Spleen (tissue), 11 donors: ENCODE measurements around the gene PLEKHA7. TPM values are rescaled to one million over a fixed set of nuclear protein-coding genes. Genes with fewer than 3 reads are reported as not detected.
"Not testable (repeated sequence)": the region's sequence is repeated elsewhere in the genome, so short reads cannot be mapped to it uniquely, and the experiment has no call there.

ENCODE experiments used
- DNase-seq: peaks from one replicate; pipeline ENCODE4 v3.0.0-alpha.2; 2020
- H3K27ac ChIP-seq, 8 donors: fragments of 200-600 bp; sonication (generic) in 7 of 8; 1 replicate in 4 of 8; 2 replicates in 4 of 8; pipeline versions ENCODE4 v1.5.0 to v1.8.0; 2016 to 2021; ENCODE audit warnings: inconsistent platforms in 4 of 8, mild to moderate bottlenecking in 4 of 8, moderate library complexity in 1 of 8
- H3K27me3 ChIP-seq, 7 donors: fragments of 200-600 bp; sonication (generic) in 6 of 7; replicated peaks in 1 of 7; 1 replicate in 4 of 7; 2 replicates in 3 of 7; pipeline versions ENCODE4 v1.5.0 to v1.8.0; 2016 to 2021; ENCODE audit warnings: inconsistent platforms in 3 of 7, mild to moderate bottlenecking in 1 of 7
- H3K36me3 ChIP-seq, 6 donors: fragments of 200-600 bp; sonication (generic) in 5 of 6; 1 replicate in 4 of 6; 2 replicates in 2 of 6; pipeline versions ENCODE4 v1.5.0 to v1.8.0; 2016 to 2021; ENCODE audit warnings: inconsistent platforms in 2 of 6
- H3K4me1 ChIP-seq, 6 donors: fragments of 200-600 bp; sonication (generic) in 5 of 6; 1 replicate in 3 of 6; 2 replicates in 3 of 6; pipeline versions ENCODE4 v1.5.0 to v1.8.0; 2016 to 2021; ENCODE audit warnings: inconsistent platforms in 3 of 6
- H3K4me3 ChIP-seq, 8 donors: fragments of 200-600 bp; sonication (generic) in 7 of 8; 1 replicate in 4 of 8; 2 replicates in 4 of 8; pipeline versions ENCODE4 v1.5.0 to v1.8.0; 2016 to 2021; ENCODE audit warnings: inconsistent platforms in 4 of 8, mild to moderate bottlenecking in 4 of 8, moderate library complexity in 2 of 8
- H3K9me3 ChIP-seq, 8 donors: fragments of 200-600 bp; sonication (generic) in 7 of 8; 1 replicate in 4 of 8; 2 replicates in 4 of 8; pipeline versions ENCODE4 v1.5.0 to v1.8.0; 2016 to 2021; ENCODE audit warnings: inconsistent platforms in 4 of 8
- POLR2A ChIP-seq, 3 donors: fragments of 450-650 bp; IDR thresholded peaks; one replicate each; pipeline ENCODE4 v1.5.1; 2017; ENCODE audit warnings: antibody characterized with exemption in 3 of 3, mild to moderate bottlenecking in 1 of 3
- POLR2AphosphoS5 ChIP-seq, 3 donors: sonication (generic); formaldehyde crosslinking; IDR thresholded peaks; one replicate each; pipeline ENCODE4 v1.5.1; 2017; ENCODE audit warnings: antibody characterized with exemption in 3 of 3
- WGBS, 5 donors: extraction: QIAGEN DNeasy Blood & Tissue Kit in 3 of 5; methylation state at CpG; one replicate each; pipeline versions ENCODE4 v1.1.5 to v1.1.7; 2013 to 2018; 5-methylcytosine and 5-hydroxymethylcytosine counted together
- intact Hi-C: fragments of 100-400 bp; cut with DNase I; formaldehyde crosslinking; loops from one replicate; pipeline ENCODE4 v1.15.0; 2023; ENCODE audit warnings: low total_unique reads
- polyA plus RNA-seq, 3 donors: library from polyadenylated mRNA; stranded (reverse); fragments of 200-250 nt; gene quantifications; one replicate each; pipeline ENCODE4 v1.2.1, GENCODE V29; 2013
- total RNA-seq, 7 donors: library from RNA; depleted of rRNA in 3 of 7; stranded (reverse); fragments of >200 nt in 3 of 7; fragmentation: NEBNext Ultra II Directional in 4 of 7; extraction: Animal tissue kit (Norgen Biotek cat#: 25700) in 4 of 7; gene quantifications; one replicate each; pipeline versions ENCODE4 v1.1.0 to v1.2.1, GENCODE V29; 2016 to 2021
- TF ChIP-seq, protein P1 (sequence below), 11 experiments: fragments of 200-600 bp in 7 of 11; fragments of 450-650 bp in 4 of 11; sonication (generic) in 4 of 11; IDR thresholded peaks in 8 of 11; conservative IDR thresholded peaks in 3 of 11; 1 replicate in 7 of 11; 2 replicates in 4 of 11; pipeline versions ENCODE4 v1.4.0 to v1.8.0; 2016 to 2021; ENCODE audit warnings: antibody characterized with exemption in 11 of 11, inconsistent platforms in 4 of 11, mild to moderate bottlenecking in 1 of 11
- donor health status: healthy with polysubstance abuse.
- donor health status: DM: no; HTN: no; CAD: no; lungs with moderate emphysema.
- donor health status: DM: no; HTN: no; CAD: no.
- donor health status: Bipolar disorder and iron deficiency.
- donor health status: healthy.
- donor health status: DM: no; HTN: no; CAD: no.
- donor health status: DM: yes; HTN: yes; CAD: no.

The PLEKHA7 gene
- total and polyA plus RNA-seq, 10 donors: 1.8 to 12.8 (median 5.8) TPM

DNA sequence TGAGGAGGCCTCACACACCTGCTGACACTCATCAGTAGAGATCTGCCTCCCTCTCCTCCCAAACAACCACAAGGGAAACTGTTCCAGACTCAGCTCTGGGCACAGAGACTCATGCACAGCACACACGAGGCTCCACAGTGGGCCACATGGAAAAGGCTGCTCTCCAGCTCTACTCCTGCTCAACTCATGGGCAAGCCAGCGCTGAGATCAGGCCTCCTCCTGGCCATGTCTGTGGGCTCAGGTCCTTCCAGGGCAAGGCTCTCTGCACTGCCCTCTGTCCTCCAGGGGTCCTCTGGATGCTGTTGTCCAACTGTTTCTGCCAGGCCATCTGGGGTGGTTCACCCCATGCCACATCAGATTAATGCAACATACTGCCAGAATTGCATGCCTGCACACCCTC, 46.0 kb downstream of the PLEKHA7 start:
- Histone ChIP-seq H3K4me1 (no peaks in the 10 kb centered on the region), H3K9me3 (no peaks in the 10 kb centered on the region), H3K27ac (no peak overlapping the region), H3K27me3 (no peaks in the 10 kb centered on the region), H3K36me3 (no peaks in the 10 kb centered on the region), H3K4me3 (no peak overlapping the region)
- DNase-seq: no peak
- intact Hi-C loops: no loop called here
- 76 to 100% (median 85%) methylated on average over 1 to 2 of the region's 2 CpGs for WGBS, 5 donors
- TF ChIP-seq POLR2AphosphoS5 (IDR thresholded peaks at IDR 0.05): no peak
- TF ChIP-seq, protein P1, sequence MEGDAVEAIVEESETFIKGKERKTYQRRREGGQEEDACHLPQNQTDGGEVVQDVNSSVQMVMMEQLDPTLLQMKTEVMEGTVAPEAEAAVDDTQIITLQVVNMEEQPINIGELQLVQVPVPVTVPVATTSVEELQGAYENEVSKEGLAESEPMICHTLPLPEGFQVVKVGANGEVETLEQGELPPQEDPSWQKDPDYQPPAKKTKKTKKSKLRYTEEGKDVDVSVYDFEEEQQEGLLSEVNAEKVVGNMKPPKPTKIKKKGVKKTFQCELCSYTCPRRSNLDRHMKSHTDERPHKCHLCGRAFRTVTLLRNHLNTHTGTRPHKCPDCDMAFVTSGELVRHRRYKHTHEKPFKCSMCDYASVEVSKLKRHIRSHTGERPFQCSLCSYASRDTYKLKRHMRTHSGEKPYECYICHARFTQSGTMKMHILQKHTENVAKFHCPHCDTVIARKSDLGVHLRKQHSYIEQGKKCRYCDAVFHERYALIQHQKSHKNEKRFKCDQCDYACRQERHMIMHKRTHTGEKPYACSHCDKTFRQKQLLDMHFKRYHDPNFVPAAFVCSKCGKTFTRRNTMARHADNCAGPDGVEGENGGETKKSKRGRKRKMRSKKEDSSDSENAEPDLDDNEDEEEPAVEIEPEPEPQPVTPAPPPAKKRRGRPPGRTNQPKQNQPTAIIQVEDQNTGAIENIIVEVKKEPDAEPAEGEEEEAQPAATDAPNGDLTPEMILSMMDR (IDR thresholded peaks at IDR 0.05 in 8 of 11, conservative IDR thresholded peaks at IDR 0.05 in 3 of 11): no peak
- TF ChIP-seq POLR2A (IDR thresholded peaks at IDR 0.05): no peak

DNA sequence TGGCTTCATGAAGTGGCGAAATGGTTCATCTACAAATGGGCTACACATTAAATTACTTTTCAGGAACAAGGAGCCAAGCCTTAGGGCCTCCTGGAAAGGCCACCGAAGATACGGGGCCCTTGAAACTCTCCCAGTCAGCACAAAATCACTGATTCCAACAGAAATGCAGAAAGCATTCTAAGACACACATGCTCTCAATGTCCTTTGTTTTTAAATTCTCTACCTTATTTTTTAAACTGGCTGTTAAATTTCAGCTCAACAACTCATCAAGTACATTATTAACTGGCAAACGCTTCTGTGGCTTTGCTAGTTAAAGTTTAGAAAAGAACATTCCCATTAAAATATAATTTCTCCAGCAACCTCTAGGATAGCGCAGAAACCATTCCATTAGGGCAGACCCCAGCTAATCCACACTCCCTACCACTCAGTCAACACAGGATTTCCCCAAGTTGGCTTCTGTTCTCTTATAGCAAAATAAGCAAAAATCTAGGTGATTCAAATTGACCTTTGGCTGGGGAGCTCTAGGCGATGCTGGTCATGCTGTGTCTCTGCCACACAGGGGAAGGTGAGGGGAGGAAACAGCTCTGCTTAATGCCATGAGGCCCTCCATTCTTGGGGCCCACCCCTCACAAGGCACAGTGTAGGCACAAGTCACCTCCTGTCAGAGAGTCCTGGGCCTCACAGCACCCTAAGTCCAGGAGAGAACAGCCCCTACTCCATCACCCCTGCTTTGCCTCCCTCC, 47.1 kb downstream of the PLEKHA7 start:
- Histone ChIP-seq H3K4me1 (no peaks in the 10 kb centered on the region), H3K36me3 (no peaks in the 10 kb centered on the region), H3K9me3 (no peaks in the 10 kb centered on the region), H3K27me3 (no peaks in the 10 kb centered on the region), H3K27ac (no peak overlapping the region), H3K4me3 (no peak overlapping the region)
- 85 to 95% (median 91%) methylated on average over 6 of the region's 6 CpGs for WGBS, 5 donors
- no peak for TF ChIP-seq POLR2AphosphoS5 (IDR thresholded peaks at IDR 0.05)
- no peak for TF ChIP-seq POLR2A (IDR thresholded peaks at IDR 0.05)
- TF ChIP-seq, protein P1 (IDR thresholded peaks at IDR 0.05 in 8 of 11, conservative IDR thresholded peaks at IDR 0.05 in 3 of 11): no peak
- no peak for DNase-seq
- intact Hi-C loops: no loop called here

DNA sequence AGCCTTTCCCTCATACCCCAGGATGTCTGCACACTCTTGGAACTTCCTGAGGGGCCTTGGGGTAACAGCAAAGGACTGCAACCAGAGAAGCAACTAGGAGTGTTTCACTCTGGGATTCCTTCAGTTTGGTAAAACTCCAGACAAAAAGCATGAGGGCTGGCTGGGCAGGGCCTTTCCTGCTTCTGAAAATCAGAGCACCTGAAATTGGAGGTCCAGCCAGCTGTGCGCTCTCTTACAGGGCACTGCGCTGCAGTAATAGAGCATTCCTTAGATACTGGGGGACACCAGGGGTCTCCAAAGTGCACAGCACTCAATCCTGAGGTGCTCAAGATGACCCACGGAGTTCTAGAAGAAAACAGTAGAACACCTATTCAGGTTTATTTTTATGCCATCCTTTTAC, 49.7 kb downstream of the PLEKHA7 start:
- DNase-seq: peak; percentile 30
- H3K9me3 ChIP-seq: no peaks in the 10 kb centered on the region
- no peak overlapping the region for H3K4me3 ChIP-seq
- intact Hi-C loops: no loop called here
- H3K27ac ChIP-seq: no peak overlapping the region
- 94 to 100% (median 98%) methylated on average over 3 of the region's 3 CpGs for WGBS, 5 donors
- TF ChIP-seq, protein P1 (IDR thresholded peaks at IDR 0.05 in 8 of 11, conservative IDR thresholded peaks at IDR 0.05 in 3 of 11): no peak
- no peaks in the 10 kb centered on the region for H3K36me3 ChIP-seq
- no peaks in the 10 kb centered on the region for H3K27me3 ChIP-seq
- no peaks in the 10 kb centered on the region for H3K4me1 ChIP-seq

DNA sequence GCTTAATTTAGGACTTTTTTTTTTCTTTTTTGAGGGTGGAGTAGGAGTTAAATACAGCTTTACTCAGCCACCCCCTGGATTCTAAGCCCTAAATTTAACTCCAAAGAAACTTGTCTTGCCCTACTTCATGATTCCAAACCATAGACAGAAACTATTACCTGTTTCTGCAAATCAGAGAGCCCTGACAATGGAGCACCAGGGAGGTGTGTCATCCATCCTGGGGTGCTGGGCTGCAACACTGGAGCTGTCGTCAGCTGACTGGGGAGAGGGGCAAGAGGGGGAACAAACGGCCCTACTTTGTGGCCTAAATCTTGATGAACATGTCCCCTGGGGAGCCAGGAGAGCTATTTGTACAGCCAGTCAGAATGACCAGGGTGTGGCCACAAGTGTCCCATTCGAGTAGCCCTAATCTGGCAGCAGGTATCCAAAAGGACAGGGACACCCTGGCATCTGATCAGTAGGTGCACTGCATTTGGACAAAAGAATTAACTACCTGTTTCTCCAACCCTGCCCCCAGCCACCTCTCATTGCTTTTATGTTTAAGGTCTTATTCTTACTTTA, 50.8 kb downstream of the PLEKHA7 start:
- WGBS, 5 donors: 69 to 85% (median 84%) methylated on average over 3 of the region's 3 CpGs
- no peaks in the 10 kb centered on the region for H3K4me1 ChIP-seq
- intact Hi-C loops: no loop called here
- no peak overlapping the region for H3K27ac ChIP-seq
- no peak for DNase-seq
- no peak for TF ChIP-seq POLR2AphosphoS5 (IDR thresholded peaks at IDR 0.05)
- TF ChIP-seq, protein P1 (IDR thresholded peaks at IDR 0.05 in 8 of 11, conservative IDR thresholded peaks at IDR 0.05 in 3 of 11): no peak
- TF ChIP-seq POLR2A (IDR thresholded peaks at IDR 0.05): no peak
- no peaks in the 10 kb centered on the region for H3K36me3 ChIP-seq
- H3K4me3 ChIP-seq: no peak overlapping the region
- H3K27me3 ChIP-seq: no peaks in the 10 kb centered on the region
- no peaks in the 10 kb centered on the region for H3K9me3 ChIP-seq

DNA sequence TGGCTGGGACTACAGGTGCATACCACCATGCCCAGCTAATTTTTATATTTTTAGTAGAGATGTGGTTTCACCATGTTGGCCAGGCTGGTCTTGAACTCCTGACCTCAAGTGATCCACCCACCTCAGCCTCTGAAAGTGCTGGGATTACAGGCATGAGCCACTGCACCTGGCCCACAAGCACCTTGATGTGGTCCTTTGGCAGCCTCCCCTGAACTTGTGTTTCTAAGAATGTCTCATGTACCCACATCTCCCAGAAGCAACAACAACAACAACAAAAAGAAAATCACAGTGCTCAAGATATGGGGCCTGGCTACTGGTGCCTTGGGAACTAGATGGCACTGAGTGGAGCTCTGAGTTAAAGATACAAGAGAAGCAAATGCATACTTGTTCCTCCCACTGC, 51.6 kb downstream of the PLEKHA7 start:
- H3K4me1 ChIP-seq, intact Hi-C loops: not testable (repeated sequence)

More for the DNA sequence above, 51.6 kb downstream of the PLEKHA7 start:
- not testable (repeated sequence) for H3K4me3 ChIP-seq, H3K27ac ChIP-seq, H3K36me3 ChIP-seq, DNase-seq, H3K9me3 ChIP-seq, H3K27me3 ChIP-seq
